OCI-LY1 (cell line): ENCODE data around the gene PI16.

Experiments
- H2AFZ ChIP-seq: fragments of 200-600 bp; sonication (generic), shearing (Covaris generic); 2 replicates; pipeline ENCODE4 v1.6.0; 2014; ENCODE audit warnings: antibody characterized with exemption, mild to moderate bottlenecking, low read length
- H3F3A ChIP-seq: fragments of 200-600 bp; sonication (generic), shearing (Covaris generic); 2 replicates; pipeline ENCODE4 v1.6.0; 2014; ENCODE audit warnings: mild to moderate bottlenecking, antibody characterized with exemption, low read length, moderate library complexity; ENCODE audit not compliant: insufficient read depth
- H3K27ac ChIP-seq: fragments of 200-600 bp; sonication (generic); 2 replicates; pipeline ENCODE4 v1.5.1; 2014; ENCODE audit warnings: low read length, mixed run types, mild to moderate bottlenecking, low read depth; ENCODE audit not compliant: poor library complexity, severe bottlenecking
- H3K27me3 ChIP-seq: fragments of 200-600 bp; sonication (generic); 2 replicates; pipeline ENCODE4 v1.6.0; 2014; ENCODE audit warnings: antibody characterized with exemption, mild to moderate bottlenecking, low read length, moderate library complexity; ENCODE audit not compliant: insufficient read depth
- H3K36me3 ChIP-seq: fragments of 200-600 bp; sonication (generic); 2 replicates; pipeline ENCODE4 v1.6.1; 2014; ENCODE audit warnings: mild to moderate bottlenecking, antibody characterized with exemption, low read length, moderate library complexity, mixed read lengths; ENCODE audit not compliant: insufficient read depth
- H3K4me1 ChIP-seq: fragments of 200-600 bp; sonication (generic); 2 replicates; pipeline ENCODE4 v1.5.1; 2014; ENCODE audit warnings: mild to moderate bottlenecking, low read length, moderate library complexity; ENCODE audit not compliant: insufficient read depth, severe bottlenecking
- H3K4me2 ChIP-seq: fragments of 200-600 bp; sonication (generic), shearing (Covaris generic); 2 replicates; pipeline ENCODE4 v1.6.1; 2014; ENCODE audit warnings: low read length
- H3K4me3 ChIP-seq: fragments of 200-600 bp; sonication (generic); 2 replicates; pipeline ENCODE4 v1.5.1; 2014; ENCODE audit warnings: low read length, low read depth, mild to moderate bottlenecking, mixed read lengths; ENCODE audit not compliant: poor library complexity, severe bottlenecking
- H3K79me2 ChIP-seq: fragments of 200-600 bp; shearing (Covaris generic); 2 replicates; pipeline ENCODE4 v1.6.1; 2016; ENCODE audit warnings: mixed run types, low read length, mixed read lengths; ENCODE audit not compliant: insufficient read depth
- H3K9ac ChIP-seq: fragments of 200-600 bp; sonication (generic), shearing (Covaris generic); 2 replicates; pipeline ENCODE4 v1.6.1; 2014; ENCODE audit warnings: mild to moderate bottlenecking, low read length, mixed read lengths
- H3K9me2 ChIP-seq: fragments of 200-600 bp; sonication (generic), shearing (Covaris generic); 2 replicates; pipeline ENCODE4 v1.6.1; 2014; ENCODE audit warnings: low read depth, mild to moderate bottlenecking, low read length, mixed read lengths
- H3K9me3 ChIP-seq: fragments of 200-600 bp; shearing (Covaris generic); 2 replicates; pipeline ENCODE4 v1.6.1; 2014; ENCODE audit warnings: low read length, mixed read lengths
- H4K20me1 ChIP-seq: fragments of 200-600 bp; sonication (generic), shearing (Covaris generic); 2 replicates; pipeline ENCODE4 v1.6.0; 2016; ENCODE audit warnings: mild to moderate bottlenecking, low read length; ENCODE audit not compliant: insufficient read depth
- EZH2 ChIP-seq: fragments of 200-600 bp; sonication (generic), shearing (Covaris generic); IDR thresholded peaks from 2 replicates; pipeline ENCODE4 v1.8.0; 2017; ENCODE audit warnings: borderline replicate concordance, mixed run types, mild to moderate bottlenecking, antibody characterized with exemption, low read length, moderate library complexity, mixed read lengths
- TF ChIP-seq, protein P1 (sequence below): fragments of 200-600 bp; sonication (generic), shearing (Covaris generic); IDR thresholded peaks from 2 replicates; pipeline ENCODE4 v1.5.1; 2017; ENCODE audit warnings: mild to moderate bottlenecking, antibody characterized with exemption, low read length, moderate library complexity, mixed read lengths

PI16 gene

GRCh38 chr6:36967757-36968156, 13.2 kb downstream of the PI16 start:
- Histone ChIP-seq H3K9me3 (no peaks in the 10 kb centered on the region), H3K27ac (no peak overlapping the region), H3K36me3 (peaks cover 58% of the 10 kb centered on the region), H4K20me1 (no peaks in the 10 kb centered on the region), H3K27me3 (no peaks in the 10 kb centered on the region), H3K4me1 (peaks cover 14% of the 10 kb centered on the region), H3K9ac (no peak overlapping the region), H3K4me2 (no peak overlapping the region), H3K9me2 (no peaks in the 10 kb centered on the region), H3K4me3 (no peak overlapping the region), H2AFZ (no peak overlapping the region), H3F3A (no peaks in the 10 kb centered on the region), H3K79me2 (no peaks in the 10 kb centered on the region)
- TF ChIP-seq, protein P1, sequence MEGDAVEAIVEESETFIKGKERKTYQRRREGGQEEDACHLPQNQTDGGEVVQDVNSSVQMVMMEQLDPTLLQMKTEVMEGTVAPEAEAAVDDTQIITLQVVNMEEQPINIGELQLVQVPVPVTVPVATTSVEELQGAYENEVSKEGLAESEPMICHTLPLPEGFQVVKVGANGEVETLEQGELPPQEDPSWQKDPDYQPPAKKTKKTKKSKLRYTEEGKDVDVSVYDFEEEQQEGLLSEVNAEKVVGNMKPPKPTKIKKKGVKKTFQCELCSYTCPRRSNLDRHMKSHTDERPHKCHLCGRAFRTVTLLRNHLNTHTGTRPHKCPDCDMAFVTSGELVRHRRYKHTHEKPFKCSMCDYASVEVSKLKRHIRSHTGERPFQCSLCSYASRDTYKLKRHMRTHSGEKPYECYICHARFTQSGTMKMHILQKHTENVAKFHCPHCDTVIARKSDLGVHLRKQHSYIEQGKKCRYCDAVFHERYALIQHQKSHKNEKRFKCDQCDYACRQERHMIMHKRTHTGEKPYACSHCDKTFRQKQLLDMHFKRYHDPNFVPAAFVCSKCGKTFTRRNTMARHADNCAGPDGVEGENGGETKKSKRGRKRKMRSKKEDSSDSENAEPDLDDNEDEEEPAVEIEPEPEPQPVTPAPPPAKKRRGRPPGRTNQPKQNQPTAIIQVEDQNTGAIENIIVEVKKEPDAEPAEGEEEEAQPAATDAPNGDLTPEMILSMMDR = no peak
- no peak for TF ChIP-seq EZH2

DNA sequence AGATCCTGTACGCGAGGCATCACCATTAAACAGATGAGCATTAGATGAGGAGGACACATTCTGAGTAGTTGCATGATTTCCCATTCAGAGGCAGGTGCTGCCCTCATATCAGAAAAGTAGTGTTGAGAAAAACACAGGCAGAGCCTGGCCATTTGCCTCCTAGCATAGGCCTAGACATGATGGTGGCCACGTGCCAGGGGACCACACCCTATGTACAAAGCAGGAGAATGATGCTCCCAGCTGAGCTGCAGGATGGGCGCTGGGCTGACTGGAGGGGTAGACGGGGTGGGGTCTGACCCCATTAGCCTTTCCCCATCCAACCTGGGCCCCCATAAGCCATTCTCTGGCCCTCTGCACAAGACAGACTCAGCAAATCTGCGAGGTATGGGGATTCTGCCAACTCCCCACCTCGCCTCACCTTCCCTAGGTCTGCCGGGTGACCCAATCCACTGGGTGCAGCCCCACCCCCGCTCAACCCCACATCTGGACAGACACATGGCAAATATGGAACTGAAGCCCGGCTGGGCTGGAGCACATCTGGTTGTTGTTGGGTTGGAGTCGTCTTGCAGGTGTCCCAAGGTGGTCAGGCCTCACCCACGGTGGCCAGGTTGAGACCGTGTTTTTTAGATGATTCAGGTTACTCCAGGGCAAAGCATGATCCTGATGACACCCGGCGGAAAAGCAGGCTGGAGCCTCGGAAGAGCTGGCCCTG, 13.9 kb downstream of the PI16 start:
- Histone ChIP-seq H3K36me3 (peaks cover 64% of the 10 kb centered on the region), H3F3A (no peaks in the 10 kb centered on the region), H4K20me1 (no peaks in the 10 kb centered on the region), H3K4me1 (peaks cover 8% of the 10 kb centered on the region), H2AFZ (no peak overlapping the region), H3K9me3 (no peaks in the 10 kb centered on the region), H3K4me3 (no peak overlapping the region), H3K4me2 (no peak overlapping the region), H3K9me2 (no peaks in the 10 kb centered on the region), H3K27ac (no peak overlapping the region), H3K27me3 (no peaks in the 10 kb centered on the region), H3K9ac (no peak overlapping the region), H3K79me2 (no peaks in the 10 kb centered on the region)
- TF ChIP-seq, protein P1 = no peak
- TF ChIP-seq EZH2 = no peak

- Histone ChIP-seq H2AFZ (no peak overlapping the region), H3K4me3 (no peak overlapping the region), H3F3A (no peaks in the 10 kb centered on the region), H3K27me3 (no peaks in the 10 kb centered on the region), H3K36me3 (peaks cover 72% of the 10 kb centered on the region), H3K4me1 (no peaks in the 10 kb centered on the region), H3K79me2 (no peaks in the 10 kb centered on the region), H3K9me3 (no peaks in the 10 kb centered on the region), H3K27ac (no peak overlapping the region), H3K9me2 (no peaks in the 10 kb centered on the region), H3K9ac (no peak overlapping the region), H3K4me2 (no peak overlapping the region), H4K20me1 (no peaks in the 10 kb centered on the region)
- TF ChIP-seq, protein P1 = no peak
- TF ChIP-seq EZH2 = no peak
Observed at GRCh38 chr6:36969240-36969691, 14.7 kb downstream of the PI16 start.
